Measurements from ENCODE around the gene ANKRD55. TPM values are rescaled to one million over a fixed set of nuclear protein-coding genes. Genes with fewer than 3 reads are reported as not detected.

The ANKRD55 gene
- total RNA-seq, 4 donors from 2014 or later: 0.44 to 0.46 TPM; not detected in 2

GRCh38 chr5:56064984-56065383 is 168.1 kb downstream of the ANKRD55 start:
- DNase-seq (ENCODE audit: low spot score): no peak
- no peak for ATAC-seq (ENCODE audit: low FRiP score)
- no peak for TF ChIP-seq CTCF (IDR thresholded peaks at IDR 0.05)

- ATAC-seq (ENCODE audit: low FRiP score) (no peak), DNase-seq (ENCODE audit: low spot score) (no peak)
- no peak for TF ChIP-seq CTCF (IDR thresholded peaks at IDR 0.05)
Measured at GRCh38 chr5:56060276-56061110, 172.6 kb downstream of the ANKRD55 start.

- no peak for ATAC-seq (ENCODE audit: low FRiP score)
- no peak for TF ChIP-seq CTCF (IDR thresholded peaks at IDR 0.05)
- DNase-seq (ENCODE audit: low spot score): no peak
Measured at GRCh38 chr5:56059854-56060253, 173.3 kb downstream of the ANKRD55 start.

- no peak for TF ChIP-seq CTCF (IDR thresholded peaks at IDR 0.05)
- ATAC-seq (ENCODE audit: low FRiP score): no peak
- no peak for DNase-seq (ENCODE audit: low spot score)
Measured at GRCh38 chr5:56056875-56057274, 176.3 kb downstream of the ANKRD55 start.

- ATAC-seq (ENCODE audit: low FRiP score): no peak
- no peak for TF ChIP-seq CTCF (IDR thresholded peaks at IDR 0.05)
- no peak for DNase-seq (ENCODE audit: low spot score)
Measured at GRCh38 chr5:56055859-56056258, 177.3 kb downstream of the ANKRD55 start.

- TF ChIP-seq CTCF (IDR thresholded peaks at IDR 0.05): no peak
- ATAC-seq (ENCODE audit: low FRiP score): no peak
- no peak for DNase-seq (ENCODE audit: low spot score)
Measured at GRCh38 chr5:56055287-56055686, 177.8 kb downstream of the ANKRD55 start.

GRCh38 chr5:56054666-56055065 is 178.5 kb downstream of the ANKRD55 start:
- ATAC-seq (ENCODE audit: low FRiP score): no peak
- no peak for TF ChIP-seq CTCF (IDR thresholded peaks at IDR 0.05)
- DNase-seq (ENCODE audit: low spot score): no peak
